WTC11 (cell line): ENCODE results near the gene RGS9. TPM values are rescaled to one million over a fixed set of nuclear protein-coding genes. Genes with fewer than 3 reads are reported as not detected.

Source experiments
- ATAC-seq: fragments of 200-7000 bp; cut with Tn5 transposase; 2 replicates; pipeline ENCODE4 v1.10.0; 2021; ENCODE audit warnings: mild to moderate bottlenecking, moderate library complexity
- CTCF ChIA-PET: fragments of 300-600 bp; sonication (Branson Sonifier 250); formaldehyde crosslinking; loops from one replicate; lab custom pipeline; 2021; ENCODE audit warnings: antibody characterized with exemption; lab: Charles Lee
- POLR2A ChIA-PET: fragments of 350-600 bp; sonication (Branson Sonifier 250); formaldehyde crosslinking; loops from one replicate; lab custom pipeline; 2021; ENCODE audit warnings: antibody characterized with exemption; lab: Charles Lee
- DNase-seq: peaks from one replicate; pipeline ENCODE4 v3.0.0; 2021; ENCODE audit warnings: low spot score
- H3K27ac Mint-ChIP-seq: 2 replicates; pipeline ENCODE4 v1.8.0; 2021; ENCODE audit warnings: mixed read lengths
- H3K27me3 Mint-ChIP-seq: 2 replicates; pipeline ENCODE4 v1.8.0; 2021; ENCODE audit warnings: low read depth, mild to moderate bottlenecking, moderate library complexity, mixed read lengths
- H3K36me3 Mint-ChIP-seq: 2 replicates; pipeline ENCODE4 v1.8.0; 2021; ENCODE audit warnings: mixed read lengths
- H3K4me1 Mint-ChIP-seq: 2 replicates; pipeline ENCODE4 v1.8.0; 2022; ENCODE audit warnings: mixed read lengths
- H3K4me3 Mint-ChIP-seq: 2 replicates; pipeline ENCODE4 v1.8.0; 2021; ENCODE audit warnings: mild to moderate bottlenecking, moderate library complexity, mixed read lengths
- H3K9me3 Mint-ChIP-seq: 2 replicates; pipeline ENCODE4 v1.8.0; 2021; ENCODE audit warnings: mixed read lengths
- ARID4B ChIP-seq: sonication (generic); formaldehyde crosslinking; IDR thresholded peaks from 2 replicates; pipeline ENCODE4 v1.8.0; 2023; ENCODE audit warnings: missing genetic modification reagents, mild to moderate bottlenecking, borderline replicate concordance
- ATF2 ChIP-seq: sonication (generic); formaldehyde crosslinking; IDR thresholded peaks from 2 replicates; pipeline ENCODE4 v1.8.1; 2022; ENCODE audit warnings: low read depth, missing genetic modification reagents, borderline replicate concordance
- ESRRA ChIP-seq: sonication (generic); formaldehyde crosslinking; IDR thresholded peaks from 2 replicates; pipeline ENCODE4 v1.8.1; 2022; ENCODE audit warnings: mild to moderate bottlenecking, missing genetic modification reagents, borderline replicate concordance
- FOXK1 ChIP-seq: sonication (generic); formaldehyde crosslinking; IDR thresholded peaks from 2 replicates; pipeline ENCODE4 v1.8.0; 2022; ENCODE audit warnings: mild to moderate bottlenecking, moderate library complexity, missing genetic modification reagents
- FOXP1 ChIP-seq: sonication (generic); formaldehyde crosslinking; IDR thresholded peaks from 2 replicates; pipeline ENCODE4 v1.8.0; 2022; ENCODE audit warnings: missing genetic modification reagents, mild to moderate bottlenecking, moderate library complexity, borderline replicate concordance
- GRHL2 ChIP-seq: fragments of 250-450 bp; sonication (Bioruptor Pico); IDR thresholded peaks from 2 replicates; pipeline ENCODE4 v1.8.0; 2022; ENCODE audit warnings: mild to moderate bottlenecking, moderate library complexity; ENCODE audit not compliant: insufficient replicate concordance, severe bottlenecking
- HMGA2 ChIP-seq: fragments of 250-450 bp; sonication (Bioruptor Pico); IDR thresholded peaks from 2 replicates; pipeline ENCODE4 v1.4.0; 2021; ENCODE audit warnings: mild to moderate bottlenecking, moderate library complexity
- JAZF1 ChIP-seq: fragments of 250-450 bp; sonication (Bioruptor Pico); IDR thresholded peaks from 2 replicates; pipeline ENCODE4 v1.9.0; 2021; ENCODE audit warnings: moderate library complexity, mild to moderate bottlenecking, inconsistent platforms
- MAX ChIP-seq: sonication (generic); formaldehyde crosslinking; IDR thresholded peaks from 2 replicates; pipeline ENCODE4 v1.8.0; 2022; ENCODE audit warnings: mild to moderate bottlenecking, missing genetic modification reagents
- NFE2L1 ChIP-seq: sonication (generic); formaldehyde crosslinking; IDR thresholded peaks from 2 replicates; pipeline ENCODE4 v1.8.1; 2023; ENCODE audit warnings: missing genetic modification reagents
- SMAD4 ChIP-seq: sonication (generic); formaldehyde crosslinking; IDR thresholded peaks from 2 replicates; pipeline ENCODE4 v1.8.0; 2022; ENCODE audit warnings: mild to moderate bottlenecking, missing genetic modification reagents
- TEAD4 ChIP-seq: sonication (generic); formaldehyde crosslinking; IDR thresholded peaks from 2 replicates; pipeline ENCODE4 v1.8.0; 2022; ENCODE audit warnings: mild to moderate bottlenecking, missing genetic modification reagents
- ZNF425 ChIP-seq: fragments of 250-450 bp; sonication (Bioruptor Pico); conservative IDR thresholded peaks from 2 replicates; pipeline ENCODE4 v1.9.0; 2021; ENCODE audit warnings: mild to moderate bottlenecking
- total RNA-seq: library from RNA; stranded (reverse); gene quantifications from 3 replicates; pipeline ENCODE4 v1.2.3, GENCODE V29; 2021
- TF ChIP-seq, protein P1 (sequence below): sonication (generic); formaldehyde crosslinking; IDR thresholded peaks from 2 replicates; pipeline ENCODE4 v1.8.1; 2023; ENCODE audit warnings: mild to moderate bottlenecking, missing genetic modification reagents
- TF ChIP-seq, protein P2 (sequence below): sonication (generic); formaldehyde crosslinking; conservative IDR thresholded peaks from 2 replicates; pipeline ENCODE4 v1.8.1; 2022; ENCODE audit warnings: mild to moderate bottlenecking, missing genetic modification reagents
- TF ChIP-seq, protein P3 (sequence below): fragments of 250-450 bp; sonication (Bioruptor Pico); IDR thresholded peaks from 2 replicates; pipeline ENCODE4 v1.8.0; 2021; ENCODE audit warnings: mild to moderate bottlenecking
- TF ChIP-seq, protein P4 (sequence below): sonication (generic); formaldehyde crosslinking; IDR thresholded peaks from 2 replicates; pipeline ENCODE4 v1.8.1; 2023; ENCODE audit warnings: mild to moderate bottlenecking, missing genetic modification reagents, moderate library complexity
- TF ChIP-seq, protein P5 (sequence below): fragments of 250-450 bp; sonication (Bioruptor Pico); IDR thresholded peaks from 2 replicates; pipeline ENCODE4 v1.9.0; 2021; ENCODE audit warnings: mild to moderate bottlenecking, borderline replicate concordance

The RGS9 gene
- total RNA-seq, 1 experiment from 2014 or later: 11.3 TPM

DNA sequence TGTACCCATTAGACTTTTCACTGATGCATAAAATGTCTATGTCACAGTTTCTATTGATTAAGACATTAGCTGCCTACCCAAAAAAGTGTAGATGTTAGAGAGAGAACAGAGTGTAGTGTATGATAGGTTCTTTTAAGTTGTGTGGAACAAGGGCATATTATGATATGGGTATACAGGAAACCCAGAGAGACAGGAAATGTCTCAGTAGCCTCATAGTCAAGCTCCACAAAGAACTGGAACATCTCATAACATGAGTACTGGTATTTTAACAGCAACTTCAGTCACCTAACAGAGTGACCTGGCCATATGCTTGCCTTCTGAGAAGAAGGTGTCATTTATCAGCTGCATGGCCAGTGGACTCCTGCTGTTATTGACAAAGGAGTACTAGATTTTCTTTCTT is 128.1 kb downstream of the RGS9 start:
- H3K27ac Mint-ChIP-seq: no peak overlapping the region
- ChIA-PET CTCF (interaction anchor here (0.9 to 1.4 kb wide), 2 partner anchors 29 to 900 kb away, joined by 3 read pairs; no protein-coding TSS in a partner anchor), POLR2A (no interaction called here)
- H3K36me3 Mint-ChIP-seq: peaks cover 5% of the 10 kb centered on the region; the same call in 1 of the 2 replicates
- no peak overlapping the region for H3K4me3 Mint-ChIP-seq
- TF ChIP-seq TEAD4 (no peak), HMGA2 (no peak), ESRRA (no peak), SMAD4 (no peak), ATF2 (no peak)
- DNase-seq (no peak), ATAC-seq (no peak)
- no peaks in the 10 kb centered on the region for H3K4me1 Mint-ChIP-seq
- H3K27me3 Mint-ChIP-seq: no peaks in the 10 kb centered on the region
- H3K9me3 Mint-ChIP-seq: peaks cover 28% of the 10 kb centered on the region

DNA sequence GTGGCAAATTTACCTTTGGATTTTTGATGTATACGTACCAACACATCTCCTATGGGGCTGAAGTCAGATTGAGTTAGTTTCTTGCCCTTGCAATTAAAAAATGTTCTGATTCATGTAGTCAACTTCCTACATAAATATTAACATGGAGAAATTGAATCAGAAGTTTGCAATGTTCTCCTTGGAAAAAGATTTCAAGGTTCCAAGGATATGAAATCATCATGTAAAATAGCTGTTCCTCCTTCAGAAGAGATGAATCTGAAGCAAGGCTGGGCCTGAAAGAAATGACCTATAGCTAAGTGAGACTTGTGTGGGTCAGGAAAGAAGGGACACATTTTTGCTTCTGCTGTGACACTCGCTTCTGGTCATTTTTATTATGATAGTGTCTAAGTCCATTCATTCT is 131.7 kb downstream of the RGS9 start:
- H3K27me3 Mint-ChIP-seq: no peaks in the 10 kb centered on the region
- ATAC-seq (no peak), DNase-seq (no peak)
- peaks cover 5% of the 10 kb centered on the region; the same call in 1 of the 2 replicates for H3K4me1 Mint-ChIP-seq
- POLR2A ChIA-PET: no interaction called here
- TF ChIP-seq MAX (CRISPR knock-in tag): no peak
- no peak for TF ChIP-seq FOXK1
- TF ChIP-seq, protein P1, sequence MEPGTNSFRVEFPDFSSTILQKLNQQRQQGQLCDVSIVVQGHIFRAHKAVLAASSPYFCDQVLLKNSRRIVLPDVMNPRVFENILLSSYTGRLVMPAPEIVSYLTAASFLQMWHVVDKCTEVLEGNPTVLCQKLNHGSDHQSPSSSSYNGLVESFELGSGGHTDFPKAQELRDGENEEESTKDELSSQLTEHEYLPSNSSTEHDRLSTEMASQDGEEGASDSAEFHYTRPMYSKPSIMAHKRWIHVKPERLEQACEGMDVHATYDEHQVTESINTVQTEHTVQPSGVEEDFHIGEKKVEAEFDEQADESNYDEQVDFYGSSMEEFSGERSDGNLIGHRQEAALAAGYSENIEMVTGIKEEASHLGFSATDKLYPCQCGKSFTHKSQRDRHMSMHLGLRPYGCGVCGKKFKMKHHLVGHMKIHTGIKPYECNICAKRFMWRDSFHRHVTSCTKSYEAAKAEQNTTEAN: no peak
- TF ChIP-seq JAZF1: no peak
- TF ChIP-seq, protein P2, sequence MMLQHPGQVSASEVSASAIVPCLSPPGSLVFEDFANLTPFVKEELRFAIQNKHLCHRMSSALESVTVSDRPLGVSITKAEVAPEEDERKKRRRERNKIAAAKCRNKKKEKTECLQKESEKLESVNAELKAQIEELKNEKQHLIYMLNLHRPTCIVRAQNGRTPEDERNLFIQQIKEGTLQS (CRISPR knock-in tag): no peak
- TF ChIP-seq, protein P3, sequence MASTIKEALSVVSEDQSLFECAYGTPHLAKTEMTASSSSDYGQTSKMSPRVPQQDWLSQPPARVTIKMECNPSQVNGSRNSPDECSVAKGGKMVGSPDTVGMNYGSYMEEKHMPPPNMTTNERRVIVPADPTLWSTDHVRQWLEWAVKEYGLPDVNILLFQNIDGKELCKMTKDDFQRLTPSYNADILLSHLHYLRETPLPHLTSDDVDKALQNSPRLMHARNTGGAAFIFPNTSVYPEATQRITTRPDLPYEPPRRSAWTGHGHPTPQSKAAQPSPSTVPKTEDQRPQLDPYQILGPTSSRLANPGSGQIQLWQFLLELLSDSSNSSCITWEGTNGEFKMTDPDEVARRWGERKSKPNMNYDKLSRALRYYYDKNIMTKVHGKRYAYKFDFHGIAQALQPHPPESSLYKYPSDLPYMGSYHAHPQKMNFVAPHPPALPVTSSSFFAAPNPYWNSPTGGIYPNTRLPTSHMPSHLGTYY (CRISPR knock-in tag): no peak
- no peak for TF ChIP-seq ZNF425 (CRISPR knock-in tag)
- TF ChIP-seq, protein P4, sequence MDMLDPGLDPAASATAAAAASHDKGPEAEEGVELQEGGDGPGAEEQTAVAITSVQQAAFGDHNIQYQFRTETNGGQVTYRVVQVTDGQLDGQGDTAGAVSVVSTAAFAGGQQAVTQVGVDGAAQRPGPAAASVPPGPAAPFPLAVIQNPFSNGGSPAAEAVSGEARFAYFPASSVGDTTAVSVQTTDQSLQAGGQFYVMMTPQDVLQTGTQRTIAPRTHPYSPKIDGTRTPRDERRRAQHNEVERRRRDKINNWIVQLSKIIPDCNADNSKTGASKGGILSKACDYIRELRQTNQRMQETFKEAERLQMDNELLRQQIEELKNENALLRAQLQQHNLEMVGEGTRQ (CRISPR knock-in tag): no peak
- no peak for TF ChIP-seq GRHL2 (CRISPR knock-in tag)
- TF ChIP-seq ARID4B: no peak
- no peak for TF ChIP-seq NFE2L1 (CRISPR knock-in tag)
- TF ChIP-seq FOXP1 (CRISPR knock-in tag): no peak
- TF ChIP-seq, protein P5, sequence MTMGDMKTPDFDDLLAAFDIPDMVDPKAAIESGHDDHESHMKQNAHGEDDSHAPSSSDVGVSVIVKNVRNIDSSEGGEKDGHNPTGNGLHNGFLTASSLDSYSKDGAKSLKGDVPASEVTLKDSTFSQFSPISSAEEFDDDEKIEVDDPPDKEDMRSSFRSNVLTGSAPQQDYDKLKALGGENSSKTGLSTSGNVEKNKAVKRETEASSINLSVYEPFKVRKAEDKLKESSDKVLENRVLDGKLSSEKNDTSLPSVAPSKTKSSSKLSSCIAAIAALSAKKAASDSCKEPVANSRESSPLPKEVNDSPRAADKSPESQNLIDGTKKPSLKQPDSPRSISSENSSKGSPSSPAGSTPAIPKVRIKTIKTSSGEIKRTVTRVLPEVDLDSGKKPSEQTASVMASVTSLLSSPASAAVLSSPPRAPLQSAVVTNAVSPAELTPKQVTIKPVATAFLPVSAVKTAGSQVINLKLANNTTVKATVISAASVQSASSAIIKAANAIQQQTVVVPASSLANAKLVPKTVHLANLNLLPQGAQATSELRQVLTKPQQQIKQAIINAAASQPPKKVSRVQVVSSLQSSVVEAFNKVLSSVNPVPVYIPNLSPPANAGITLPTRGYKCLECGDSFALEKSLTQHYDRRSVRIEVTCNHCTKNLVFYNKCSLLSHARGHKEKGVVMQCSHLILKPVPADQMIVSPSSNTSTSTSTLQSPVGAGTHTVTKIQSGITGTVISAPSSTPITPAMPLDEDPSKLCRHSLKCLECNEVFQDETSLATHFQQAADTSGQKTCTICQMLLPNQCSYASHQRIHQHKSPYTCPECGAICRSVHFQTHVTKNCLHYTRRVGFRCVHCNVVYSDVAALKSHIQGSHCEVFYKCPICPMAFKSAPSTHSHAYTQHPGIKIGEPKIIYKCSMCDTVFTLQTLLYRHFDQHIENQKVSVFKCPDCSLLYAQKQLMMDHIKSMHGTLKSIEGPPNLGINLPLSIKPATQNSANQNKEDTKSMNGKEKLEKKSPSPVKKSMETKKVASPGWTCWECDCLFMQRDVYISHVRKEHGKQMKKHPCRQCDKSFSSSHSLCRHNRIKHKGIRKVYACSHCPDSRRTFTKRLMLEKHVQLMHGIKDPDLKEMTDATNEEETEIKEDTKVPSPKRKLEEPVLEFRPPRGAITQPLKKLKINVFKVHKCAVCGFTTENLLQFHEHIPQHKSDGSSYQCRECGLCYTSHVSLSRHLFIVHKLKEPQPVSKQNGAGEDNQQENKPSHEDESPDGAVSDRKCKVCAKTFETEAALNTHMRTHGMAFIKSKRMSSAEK: no peak
- H3K36me3 Mint-ChIP-seq: peaks cover 5% of the 10 kb centered on the region; the same call in 1 of the 2 replicates
- H3K27ac Mint-ChIP-seq: no peak overlapping the region
- peaks cover 28% of the 10 kb centered on the region for H3K9me3 Mint-ChIP-seq
- H3K4me3 Mint-ChIP-seq: no peak overlapping the region
- CTCF ChIA-PET: interaction anchor here (1.0 kb wide), 1 partner anchor 771 kb away, joined by 3 read pairs; no protein-coding TSS in a partner anchor
